ENCODE measurements around the gene GFOD2.
"Not testable (repeated sequence)": the region's sequence is repeated elsewhere in the genome, so short reads cannot be mapped to it uniquely, and the experiment has no call there.

Gene GFOD2, protein sequence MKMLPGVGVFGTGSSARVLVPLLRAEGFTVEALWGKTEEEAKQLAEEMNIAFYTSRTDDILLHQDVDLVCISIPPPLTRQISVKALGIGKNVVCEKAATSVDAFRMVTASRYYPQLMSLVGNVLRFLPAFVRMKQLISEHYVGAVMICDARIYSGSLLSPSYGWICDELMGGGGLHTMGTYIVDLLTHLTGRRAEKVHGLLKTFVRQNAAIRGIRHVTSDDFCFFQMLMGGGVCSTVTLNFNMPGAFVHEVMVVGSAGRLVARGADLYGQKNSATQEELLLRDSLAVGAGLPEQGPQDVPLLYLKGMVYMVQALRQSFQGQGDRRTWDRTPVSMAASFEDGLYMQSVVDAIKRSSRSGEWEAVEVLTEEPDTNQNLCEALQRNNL

DNA sequence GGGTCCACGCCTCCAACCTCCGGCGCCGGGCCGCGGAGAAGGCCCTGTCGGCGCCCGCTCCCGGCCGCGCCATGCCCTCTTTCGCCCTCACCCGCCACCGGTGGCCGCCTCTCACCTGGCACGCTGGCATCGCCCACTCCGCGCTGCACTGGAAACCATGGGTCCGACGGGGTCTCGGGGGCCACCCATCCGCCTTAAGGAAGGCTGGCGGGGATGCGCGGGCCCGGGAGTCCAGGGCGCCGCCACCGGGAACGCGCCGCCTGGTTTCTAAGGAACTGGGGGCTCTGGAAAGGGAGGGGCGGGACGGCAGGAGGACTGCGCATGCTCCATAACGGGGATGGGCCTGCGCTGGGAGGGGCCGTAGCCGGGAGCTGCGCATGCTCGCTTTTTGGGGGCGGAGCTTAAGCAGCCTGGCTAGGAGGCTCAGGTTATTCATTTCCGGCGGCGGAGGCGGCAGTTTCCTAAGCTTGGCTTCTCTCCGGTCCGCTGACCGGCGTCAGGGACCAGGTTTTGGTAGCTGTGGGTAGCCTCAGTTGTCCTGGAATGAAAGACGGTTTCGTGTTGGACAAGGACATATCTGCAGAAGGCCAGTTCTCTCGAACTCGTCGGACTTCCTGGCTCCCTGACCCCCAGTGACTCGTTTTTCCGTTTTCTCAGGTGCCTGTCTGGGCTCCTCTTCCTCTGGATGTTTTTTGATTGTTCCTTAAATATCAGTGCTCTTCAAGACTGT is at the start of gene GFOD2:
GFOD2 (minus strand) TSS at position 269 of the 730 bp plus-strand sequence. CDS start 33,601 bp downstream, outside the sequence.
- peak; percentile 95 for DNase-seq (ENCODE audit: low spot score)

GRCh38 chr16:67767953-67768352 is 48.8 kb upstream of the GFOD2 start:
- DNase-seq (ENCODE audit: low spot score) = peak; percentile 34

DNA sequence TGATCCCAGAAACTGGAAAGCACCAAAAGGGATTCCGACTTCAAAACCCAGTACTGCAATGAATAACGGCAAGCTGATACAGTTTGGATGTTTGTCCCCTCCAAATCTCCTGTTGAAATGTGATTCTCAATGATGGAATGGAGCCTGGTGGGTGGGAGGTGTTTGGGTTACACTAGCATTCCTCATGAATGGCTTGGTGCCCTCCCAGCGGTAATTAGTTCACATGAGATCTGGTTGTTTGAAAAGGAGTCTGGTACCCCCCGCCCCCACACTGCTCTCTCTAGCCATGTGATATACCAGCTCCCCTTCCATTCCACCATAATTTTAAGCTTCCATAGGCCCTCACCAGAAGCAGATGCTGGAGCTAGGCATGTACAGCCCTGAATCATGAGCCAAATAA is 47.2 kb upstream of the GFOD2 start:
- no peak for DNase-seq (ENCODE audit: low spot score)

DNA sequence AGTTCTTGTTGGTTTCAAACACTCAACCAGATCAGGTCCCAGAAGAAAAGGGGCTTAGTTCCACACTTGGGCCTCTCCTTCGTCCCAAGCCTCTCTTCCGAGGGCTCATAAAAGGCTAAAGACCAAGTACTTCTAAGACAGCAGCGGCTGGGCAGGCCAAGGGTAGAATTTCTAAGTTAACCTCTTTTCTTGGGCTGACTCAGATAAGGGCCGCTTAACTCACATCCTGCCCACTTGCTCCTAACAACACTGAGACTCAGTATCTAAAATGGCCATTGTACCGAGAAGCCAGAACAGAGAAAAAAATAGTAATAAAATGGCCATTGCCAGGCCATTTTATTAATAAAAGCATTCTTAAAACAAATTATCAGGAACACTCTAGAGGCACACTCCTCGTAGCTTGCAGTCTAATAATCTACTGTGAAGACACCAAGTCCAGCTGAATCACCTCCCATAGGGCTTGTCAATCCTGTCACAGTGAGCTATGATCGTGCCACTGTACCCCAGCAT is 45.1 kb upstream of the GFOD2 start:
- no peak for DNase-seq (ENCODE audit: low spot score)

GRCh38 chr16:67763066-67763465 is 44.0 kb upstream of the GFOD2 start:
- no peak for DNase-seq (ENCODE audit: low spot score)

DNA sequence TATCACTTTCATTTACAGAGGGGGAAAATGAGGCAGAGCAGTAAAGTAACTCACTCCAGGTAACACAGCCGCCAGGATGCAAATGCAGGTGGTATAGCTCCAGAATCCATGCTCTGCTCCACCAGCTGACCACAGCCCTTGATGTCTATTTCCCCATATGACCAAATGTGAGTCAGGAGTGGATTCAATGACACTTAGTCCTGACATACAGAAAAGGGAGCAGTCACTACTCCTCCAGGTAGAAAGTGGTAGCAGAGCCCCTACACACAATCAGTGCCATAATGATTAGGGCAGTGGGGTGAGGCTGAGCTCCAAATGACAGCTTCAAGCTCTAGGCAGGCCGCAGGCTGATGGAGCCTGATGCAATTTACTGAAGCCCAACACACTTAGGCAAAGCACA is 43.3 kb upstream of the GFOD2 start:
- no peak for DNase-seq (ENCODE audit: low spot score)

GRCh38 chr16:67761924-67762323 is 42.8 kb upstream of the GFOD2 start:
- DNase-seq (ENCODE audit: low spot score) = no peak

- no peak for DNase-seq (ENCODE audit: low spot score)
Observed at GRCh38 chr16:67760956-67761230, 41.8 kb upstream of the GFOD2 start.

DNA sequence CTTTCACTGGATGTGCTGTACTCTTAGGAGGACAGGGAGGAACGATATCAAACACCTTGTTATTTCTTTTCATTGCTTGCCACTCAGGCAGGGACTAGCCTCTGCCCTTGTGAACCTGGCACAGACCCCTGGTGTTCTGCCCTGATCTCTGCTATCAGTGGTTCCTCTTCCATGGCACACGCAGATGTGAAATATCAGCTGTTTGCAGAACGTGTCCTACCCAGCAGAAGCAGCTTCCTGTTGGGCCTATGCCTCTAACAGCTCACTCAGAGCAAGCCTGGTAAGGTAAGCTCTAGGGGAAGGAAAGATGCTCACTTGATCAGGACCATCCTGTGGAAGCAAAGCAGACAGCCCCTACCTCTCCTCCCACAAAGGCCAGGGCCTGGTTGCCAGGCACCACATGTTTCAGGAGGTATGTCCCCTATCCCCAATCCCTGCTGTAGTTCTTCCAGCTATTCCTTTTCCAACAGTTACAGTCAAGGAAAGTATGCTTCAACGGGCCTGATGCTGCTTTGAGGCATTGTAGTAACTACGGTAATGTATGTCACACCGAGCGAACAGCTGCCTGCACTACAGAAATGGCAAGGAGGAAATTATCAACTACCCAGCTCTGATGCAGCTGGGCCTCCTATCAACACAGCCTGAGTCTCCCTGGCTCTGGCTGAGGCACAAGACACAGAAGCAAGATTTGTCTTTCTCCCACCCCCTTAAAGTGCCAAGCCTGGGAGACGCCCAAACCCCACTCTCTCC is 41.3 kb upstream of the GFOD2 start:
- DNase-seq (ENCODE audit: low spot score) = no peak

DNA sequence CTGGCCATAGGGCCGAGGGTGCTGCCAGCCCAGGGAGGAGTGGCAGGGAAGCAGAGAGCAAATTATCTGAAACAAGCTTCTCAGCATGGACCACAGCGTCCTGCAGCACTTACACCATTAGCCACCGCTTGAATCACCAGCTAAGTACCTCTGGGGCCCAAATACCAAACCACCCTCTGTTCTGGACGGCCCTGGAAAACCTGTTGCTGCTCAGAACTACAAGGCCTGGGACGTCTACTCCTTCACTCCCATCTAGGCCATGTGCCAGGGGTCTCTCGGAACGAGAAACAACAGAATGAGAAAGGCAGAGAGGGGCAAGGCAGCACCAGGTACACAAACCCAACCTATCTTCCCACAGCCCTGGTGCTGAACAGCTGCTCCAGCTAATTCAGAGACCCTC is 39.9 kb upstream of the GFOD2 start:
- DNase-seq (ENCODE audit: low spot score) = no peak

DNA sequence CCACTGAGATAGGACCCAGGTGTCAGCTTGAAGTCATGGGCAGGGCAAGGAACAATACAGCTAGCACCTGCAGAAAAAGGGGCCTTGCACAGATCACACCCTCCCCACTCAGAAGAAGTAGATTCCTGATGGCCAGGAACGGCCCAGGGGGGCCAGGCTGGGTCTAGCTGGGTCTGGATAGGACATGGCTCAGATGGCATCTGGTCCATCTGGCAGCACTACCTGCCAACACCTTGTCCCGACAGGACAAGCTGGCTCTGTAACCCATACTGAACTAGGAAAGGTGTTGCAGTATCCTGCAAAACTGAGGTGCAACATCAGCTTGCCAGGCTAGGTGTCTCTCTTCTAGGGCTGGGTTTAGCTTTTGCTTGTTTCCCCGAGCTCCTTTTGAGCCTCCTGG is 38.9 kb upstream of the GFOD2 start:
- no peak for DNase-seq (ENCODE audit: low spot score)

DNA sequence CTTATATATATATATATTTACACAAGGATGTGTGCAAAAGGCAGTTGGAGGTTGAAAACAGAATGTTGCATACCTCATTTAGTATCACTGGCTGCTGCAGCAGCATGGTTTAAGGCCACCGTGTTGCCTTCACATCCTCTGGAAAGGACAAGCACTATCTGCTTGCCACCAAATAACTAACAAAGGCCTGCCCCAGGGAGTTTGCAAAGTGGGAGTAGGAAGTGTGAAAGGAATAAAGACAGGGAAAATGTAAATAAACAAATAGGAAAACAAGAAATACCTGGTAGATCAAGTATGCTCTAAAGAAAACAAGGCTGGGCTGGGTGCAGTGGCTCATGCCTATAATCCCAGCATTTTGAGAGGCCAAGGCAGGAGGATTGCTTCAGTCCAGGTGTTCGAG is 33.5 kb upstream of the GFOD2 start:
- no peak for DNase-seq (ENCODE audit: low spot score)

- not testable (repeated sequence) for DNase-seq (ENCODE audit: low spot score)
Observed at GRCh38 chr16:67751331-67751730, 32.2 kb upstream of the GFOD2 start.

- DNase-seq (ENCODE audit: low spot score) = no peak
Observed at GRCh38 chr16:67750466-67750865, 31.4 kb upstream of the GFOD2 start.

GRCh38 chr16:67749436-67750078 is 30.4 kb upstream of the GFOD2 start:
- DNase-seq (ENCODE audit: low spot score) = no peak

DNA sequence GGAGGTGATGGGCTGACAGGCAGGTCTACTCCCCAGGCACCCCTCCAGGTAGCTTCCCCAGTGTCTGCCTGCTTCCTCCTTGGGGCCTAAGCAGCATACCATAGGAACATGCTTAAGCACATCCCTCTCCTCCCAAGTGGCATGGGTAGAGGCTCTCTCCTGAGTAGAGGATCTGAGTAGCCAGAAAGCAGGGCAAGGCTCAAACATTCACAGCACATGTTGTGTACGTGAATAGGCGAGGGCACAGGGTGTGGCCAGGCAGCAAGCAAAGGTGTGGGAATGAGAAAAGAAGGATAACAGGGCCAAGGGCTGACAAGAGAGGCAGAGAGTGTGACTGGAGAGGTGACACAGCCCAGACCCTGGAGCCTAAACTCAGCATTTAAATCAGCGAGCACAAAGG is 29.7 kb upstream of the GFOD2 start:
- no peak for DNase-seq (ENCODE audit: low spot score)

- DNase-seq (ENCODE audit: low spot score) = no peak
Observed at GRCh38 chr16:67746846-67747245, 27.7 kb upstream of the GFOD2 start.

- DNase-seq (ENCODE audit: low spot score) = no peak
Observed at GRCh38 chr16:67741118-67741517, 22.0 kb upstream of the GFOD2 start.

DNA sequence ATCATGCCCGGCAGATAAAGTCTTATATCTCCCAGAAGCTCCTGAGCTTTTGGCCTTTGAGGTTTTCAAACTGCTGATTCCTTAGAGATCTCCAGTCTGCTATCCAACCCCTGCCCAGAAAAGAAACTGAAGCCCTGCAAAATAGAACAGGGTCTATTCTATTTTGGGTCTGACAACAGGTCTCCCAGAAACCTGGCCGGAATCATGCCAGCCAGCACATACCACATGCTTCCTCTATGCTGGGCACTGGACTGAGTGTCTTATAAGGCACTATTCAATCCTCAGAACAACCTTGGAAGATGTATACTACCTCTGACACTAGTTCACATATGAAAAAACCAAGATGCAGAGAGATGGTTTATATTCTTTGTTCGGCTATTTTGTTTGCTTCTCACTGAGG is 21.3 kb upstream of the GFOD2 start:
- DNase-seq (ENCODE audit: low spot score) = no peak

GRCh38 chr16:67736858-67737257 is 17.7 kb upstream of the GFOD2 start:
- peak; percentile 50 for DNase-seq (ENCODE audit: low spot score)

DNA sequence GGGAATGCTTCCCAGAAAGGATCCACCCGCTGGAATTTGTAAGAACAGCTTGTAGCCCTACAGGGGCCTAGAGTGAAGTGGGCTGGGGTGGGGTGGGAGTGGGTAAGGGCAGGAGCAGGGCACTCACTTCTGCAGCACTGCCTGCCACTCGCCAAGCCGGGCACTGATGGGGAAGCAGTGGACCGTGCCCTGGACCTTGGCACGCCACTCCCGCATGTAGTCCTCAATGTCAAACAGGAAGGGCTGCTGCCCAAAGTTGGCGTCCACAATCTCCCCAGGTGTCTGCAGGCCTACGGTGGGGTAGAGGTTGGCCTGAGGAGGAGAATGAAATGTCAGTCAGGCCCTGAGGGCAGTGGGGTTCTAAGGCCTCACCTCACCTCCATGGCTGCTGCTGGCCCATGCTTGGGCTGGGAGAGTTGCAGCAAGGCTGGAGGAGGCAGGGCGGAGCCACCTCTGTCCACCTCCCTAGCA is 15.7 kb upstream of the GFOD2 start:
- no peak for DNase-seq (ENCODE audit: low spot score)

Data from kidney tubule cell (primary cell).